ENCODE measurements around the gene FOXP1.

DNA sequence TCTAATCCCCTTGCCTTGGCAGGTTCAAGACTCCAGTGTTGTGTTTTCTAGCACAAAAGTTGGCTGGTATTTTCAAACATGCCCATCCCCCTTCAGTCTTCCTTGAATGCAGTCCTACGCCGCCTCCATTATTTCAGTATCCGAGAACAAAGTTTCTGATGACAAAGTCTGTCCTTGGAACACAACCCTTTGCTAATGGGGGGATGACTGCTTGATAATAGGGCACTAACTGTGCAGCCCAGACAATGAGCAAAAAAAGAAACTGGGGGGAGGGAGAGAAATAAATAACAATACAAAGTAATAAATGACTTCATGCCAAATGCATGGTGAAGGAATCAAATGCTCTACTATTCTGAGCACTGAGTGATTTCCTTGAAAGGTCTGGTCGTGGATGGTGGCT lies 310.1 kb downstream of the FOXP1 start:
- TF ChIP-seq, protein P1, sequence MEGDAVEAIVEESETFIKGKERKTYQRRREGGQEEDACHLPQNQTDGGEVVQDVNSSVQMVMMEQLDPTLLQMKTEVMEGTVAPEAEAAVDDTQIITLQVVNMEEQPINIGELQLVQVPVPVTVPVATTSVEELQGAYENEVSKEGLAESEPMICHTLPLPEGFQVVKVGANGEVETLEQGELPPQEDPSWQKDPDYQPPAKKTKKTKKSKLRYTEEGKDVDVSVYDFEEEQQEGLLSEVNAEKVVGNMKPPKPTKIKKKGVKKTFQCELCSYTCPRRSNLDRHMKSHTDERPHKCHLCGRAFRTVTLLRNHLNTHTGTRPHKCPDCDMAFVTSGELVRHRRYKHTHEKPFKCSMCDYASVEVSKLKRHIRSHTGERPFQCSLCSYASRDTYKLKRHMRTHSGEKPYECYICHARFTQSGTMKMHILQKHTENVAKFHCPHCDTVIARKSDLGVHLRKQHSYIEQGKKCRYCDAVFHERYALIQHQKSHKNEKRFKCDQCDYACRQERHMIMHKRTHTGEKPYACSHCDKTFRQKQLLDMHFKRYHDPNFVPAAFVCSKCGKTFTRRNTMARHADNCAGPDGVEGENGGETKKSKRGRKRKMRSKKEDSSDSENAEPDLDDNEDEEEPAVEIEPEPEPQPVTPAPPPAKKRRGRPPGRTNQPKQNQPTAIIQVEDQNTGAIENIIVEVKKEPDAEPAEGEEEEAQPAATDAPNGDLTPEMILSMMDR (IDR thresholded peaks at IDR 0.05; ENCODE audit: insufficient read depth, low read length, poor library complexity, severe bottlenecking): no peak
- no peak for TF ChIP-seq EZH2phosphoT487 (conservative IDR thresholded peaks at IDR 0.05; ENCODE audit: low read length)

All from SU-DHL-6 (cell line).